IMR-90 (cell line): ENCODE results near the gene CDH22. TPM values are rescaled to one million over a fixed set of nuclear protein-coding genes. Genes with fewer than 3 reads are reported as not detected.

ENCODE experiments used
- ATAC-seq: fragments of 200-7000 bp; cut with Tn5 transposase; 2 replicates; pipeline ENCODE4 v1.9.1; 2020; ENCODE audit warnings: low read depth, mild to moderate bottlenecking, moderate library complexity
- BruUV-seq: library from RNA; stranded (reverse); fragments of 400-500 nt; replicated peaks from 2 replicates; lab custom pipeline; 2021; lab: Mats Ljungman, UMichigan
- CTCF ChIA-PET: fragments of 300-600 bp; formaldehyde crosslinking; extraction: SDS; loops from one replicate; lab custom pipeline; 2021; ENCODE audit warnings: antibody characterized with exemption; lab: Yijun Ruan, JAX
- POLR2A ChIA-PET: fragments of 300-600 bp; sonication (Branson Sonifier 250); formaldehyde crosslinking; loops from one replicate; lab custom pipeline; 2022; ENCODE audit warnings: antibody characterized with exemption; ENCODE audit not compliant: unreplicated experiment; lab: Charles Lee
- DNase-seq: peaks from one replicate; pipeline ENCODE4 v3.0.0; 2013
- H2AFZ ChIP-seq: replicated peaks from 2 replicates; pipeline ENCODE3; 2013; ENCODE audit warnings: low read length, mild to moderate bottlenecking; ENCODE audit not compliant: poor library complexity
- H2AK5ac ChIP-seq: 2 replicates; pipeline ENCODE4 v1.6.1; 2013; ENCODE audit warnings: low read depth, low read length, inconsistent platforms
- H2AK9ac ChIP-seq: replicated peaks from 2 replicates; pipeline ENCODE3; 2013; ENCODE audit warnings: mild to moderate bottlenecking, low read depth, low read length, moderate library complexity; ENCODE audit not compliant: poor library complexity
- H2BK120ac ChIP-seq: 2 replicates; pipeline ENCODE4 v1.6.1; 2013; ENCODE audit warnings: low read depth, low read length, inconsistent platforms
- H2BK15ac ChIP-seq: 3 replicates; pipeline ENCODE4 v1.6.1; 2013; ENCODE audit warnings: low read depth, low read length, inconsistent platforms
- H2BK20ac ChIP-seq: 2 replicates; pipeline ENCODE4 v1.6.1; 2013; ENCODE audit warnings: low read depth, mild to moderate bottlenecking, inconsistent platforms, low read length, moderate library complexity
- H2BK5ac ChIP-seq: 2 replicates; pipeline ENCODE4 v1.6.1; 2013; ENCODE audit warnings: mild to moderate bottlenecking, low read depth, low read length, inconsistent platforms; ENCODE audit not compliant: poor library complexity, severe bottlenecking
- H3K14ac ChIP-seq: replicated peaks from 2 replicates; pipeline ENCODE4 v1.6.1; 2013; ENCODE audit warnings: low read depth, low read length, inconsistent platforms
- H3K18ac ChIP-seq: 2 replicates; pipeline ENCODE4 v1.6.1; 2013; ENCODE audit warnings: low read depth, low read length, control low read depth
- H3K23ac ChIP-seq: 2 replicates; pipeline ENCODE4 v1.6.1; 2013; ENCODE audit warnings: low read depth, low read length, inconsistent platforms
- H3K27ac ChIP-seq: 2 replicates; pipeline ENCODE4 v1.5.1; 2013; ENCODE audit warnings: mild to moderate bottlenecking, control low read depth, low read length; ENCODE audit not compliant: insufficient read depth
- H3K27me3 ChIP-seq: 2 replicates; pipeline ENCODE4 v1.6.1; 2013; ENCODE audit warnings: low read length; ENCODE audit not compliant: control insufficient read depth, insufficient read depth
- H3K36me3 ChIP-seq: 2 replicates; pipeline ENCODE4 v1.6.1; 2013; ENCODE audit warnings: low read length, mixed read lengths; ENCODE audit not compliant: control insufficient read depth, insufficient read depth
- H3K4ac ChIP-seq: 2 replicates; pipeline ENCODE4 v1.6.1; 2013; ENCODE audit warnings: low read depth, low read length, inconsistent platforms
- H3K4me1 ChIP-seq: 2 replicates; pipeline ENCODE4 v1.6.1; 2013; ENCODE audit warnings: low read length, mixed read lengths; ENCODE audit not compliant: control insufficient read depth, insufficient read depth
- H3K4me2 ChIP-seq: 2 replicates; pipeline ENCODE4 v1.6.1; 2013; ENCODE audit warnings: low read depth, mild to moderate bottlenecking, control low read depth, low read length, moderate library complexity
- H3K4me3 ChIP-seq: 2 replicates; pipeline ENCODE4 v1.5.1; 2013; ENCODE audit warnings: low read depth, mild to moderate bottlenecking, control low read depth, low read length, moderate library complexity; ENCODE audit not compliant: insufficient read depth
- H3K56ac ChIP-seq: 2 replicates; pipeline ENCODE4 v1.6.1; 2013; ENCODE audit warnings: low read length, inconsistent platforms; ENCODE audit not compliant: insufficient read depth; ENCODE audit errors: extremely low read depth
- H3K79me1 ChIP-seq, 2 experiments: 2 replicates each; pipeline ENCODE4 v1.6.1; 2013; ENCODE audit warnings: low read length in 2 of 2, inconsistent platforms in 1 of 2, low read depth in 1 of 2
- H3K9ac ChIP-seq: 2 replicates; pipeline ENCODE4 v1.6.1; 2013; ENCODE audit warnings: low read depth, low read length, control low read depth
- H3K9me1 ChIP-seq: 2 replicates; pipeline ENCODE4 v1.6.1; 2013; ENCODE audit warnings: low read length, inconsistent platforms; ENCODE audit not compliant: insufficient read depth
- H3K9me3 ChIP-seq: 2 replicates; pipeline ENCODE4 v1.6.1; 2013; ENCODE audit warnings: low read length; ENCODE audit not compliant: control insufficient read depth, insufficient read depth
- H4K20me1 ChIP-seq: 2 replicates; pipeline ENCODE4 v1.6.1; 2013; ENCODE audit warnings: low read length, inconsistent platforms; ENCODE audit not compliant: insufficient read depth
- H4K5ac ChIP-seq: 2 replicates; pipeline ENCODE4 v1.6.1; 2013; ENCODE audit warnings: mild to moderate bottlenecking, low read depth, low read length, control low read depth
- H4K8ac ChIP-seq, 2 experiments: 2 replicates each; pipeline ENCODE4 v1.6.1; 2013; ENCODE audit warnings: low read depth in 2 of 2, low read length in 2 of 2, control low read depth in 1 of 2, inconsistent platforms in 1 of 2
- H4K91ac ChIP-seq: 2 replicates; pipeline ENCODE4 v1.6.1; 2013; ENCODE audit warnings: low read depth, low read length, inconsistent platforms; ENCODE audit not compliant: insufficient read depth
- CHD1 ChIP-seq: IDR thresholded peaks from 2 replicates; pipeline ENCODE4 v1.6.1; 2012; ENCODE audit warnings: low read depth, low read length, improper control_type of control experiment
- WGBS, 2 experiments: methylation state at CpG; one replicate each; pipeline versions ENCODE4 v1.1.5 to v1.1.7; 2013; ENCODE audit warnings: missing lambda C conversion rate in 2 of 2; ENCODE audit not compliant: insufficient read length in 1 of 2; ENCODE audit errors: extremely low coverage in 2 of 2; 5-methylcytosine and 5-hydroxymethylcytosine counted together
- dilution Hi-C: fragments of 300-500 bp; cut with HindIII; formaldehyde crosslinking; loops from one replicate; pipeline ENCODE4 v1.14.3; 2018; ENCODE audit warnings: low sequenced_read_pairs; ENCODE audit not compliant: unreplicated experiment
- in situ Hi-C: fragments of 300-500 bp; cut with MboI; formaldehyde crosslinking; loops from 3 replicates; pipeline ENCODE4 v1.14.3; 2019; ENCODE audit warnings: low sequenced_read_pairs, inconsistent platforms, mixed read lengths
- intact Hi-C: fragments of 100-400 bp; cut with micrococcal nuclease; formaldehyde crosslinking; loops from 2 replicates; pipeline ENCODE4 v1.10.0; 2022
- polyA plus RNA-seq, 3 experiments: library from polyadenylated mRNA; depleted of rRNA; stranded (reverse); fragments of >200 nt; gene quantifications; 2 replicates each; pipeline ENCODE4 v1.2.3, GENCODE V29; 2012; ENCODE audit warnings: low replicate concordance in 1 of 3
- total RNA-seq: library from RNA; depleted of rRNA; stranded (reverse); fragments of >200 nt; gene quantifications from 2 replicates; pipeline ENCODE4 v1.2.3, GENCODE V29; 2012
- TF ChIP-seq, protein P1 (sequence below): fragments of 150-350 bp; IDR thresholded peaks from 2 replicates; pipeline ENCODE4 v1.6.1; 2016; ENCODE audit warnings: low read depth, mild to moderate bottlenecking, low read length, moderate library complexity, borderline replicate concordance

The CDH22 gene
- total and polyA plus RNA-seq, 2 of the 4 experiments (the other 2 are of a cell fraction), result not detected

DNA sequence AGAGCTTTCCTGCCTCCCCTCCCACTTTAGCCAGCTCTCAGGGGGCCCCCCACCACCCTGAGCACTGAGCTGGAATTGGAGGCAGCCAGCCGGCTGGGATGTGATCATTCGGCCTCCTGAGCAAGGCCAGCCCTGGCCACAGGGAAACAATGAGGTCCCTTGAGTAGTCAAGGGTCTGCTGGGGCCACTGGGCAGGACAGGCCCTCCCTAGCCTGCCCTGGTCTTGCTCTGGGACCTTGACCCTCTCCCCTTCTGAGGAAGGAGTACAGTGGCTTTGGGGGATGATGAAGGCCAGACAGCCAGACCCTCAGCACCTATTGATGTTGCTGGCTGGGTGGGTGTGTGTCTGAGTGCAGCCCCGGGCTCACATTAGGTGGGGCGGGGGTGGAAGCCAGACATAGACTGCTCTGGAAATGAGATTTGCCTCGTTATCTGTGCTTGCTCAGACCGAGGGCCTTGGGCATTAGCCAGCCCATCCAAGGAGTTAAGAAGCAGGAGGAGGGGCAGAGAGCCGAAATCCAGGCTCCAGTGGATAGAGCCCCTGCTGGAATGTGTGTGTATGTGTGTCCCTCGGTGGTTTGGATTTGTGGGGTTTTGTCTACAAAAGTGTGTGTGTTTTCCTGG is 168.9 kb downstream of the CDH22 start:
- intact Hi-C loops (no loop called here), dilution Hi-C loops (no loop called here), in situ Hi-C loops (no loop called here)
- Histone ChIP-seq H3K36me3 (no peaks in the 10 kb centered on the region), H3K4me3 (no peak overlapping the region), H2AFZ (no peak overlapping the region), H3K9ac (no peak overlapping the region), H3K18ac (no peak overlapping the region), H4K8ac (no peak overlapping the region), H3K27me3 (peaks cover 48% of the 10 kb centered on the region), H3K4me1 (no peaks in the 10 kb centered on the region), H4K5ac (no peak overlapping the region), H3K9me1 (no peaks in the 10 kb centered on the region), H2BK20ac (no peak overlapping the region), H3K56ac (no peak overlapping the region), H3K4ac (no peak overlapping the region), H3K14ac (no peak overlapping the region), H2BK120ac (no peak overlapping the region), H2BK5ac (no peak overlapping the region), H3K9me3 (no peaks in the 10 kb centered on the region), H3K79me1 (no peaks in the 10 kb centered on the region), H3K27ac (no peak overlapping the region), H4K91ac (no peak overlapping the region), H3K23ac (no peak overlapping the region), H3K4me2 (no peak overlapping the region), H2AK9ac (no peak overlapping the region), H4K20me1 (no peaks in the 10 kb centered on the region), H2BK15ac (no peak overlapping the region), H2AK5ac (no peak overlapping the region)
- ChIA-PET POLR2A (no interaction called here), CTCF (no interaction called here)
- 40% methylated on average over 1 of the region's 8 CpGs; no CpG with 5 or more reads in 1 of the 2 experiments for WGBS, 2 experiments
- ATAC-seq (no peak), DNase-seq (no peak)
- no TSS peak for BruUV-seq
- TF ChIP-seq CHD1, result no peak
- TF ChIP-seq, protein P1, sequence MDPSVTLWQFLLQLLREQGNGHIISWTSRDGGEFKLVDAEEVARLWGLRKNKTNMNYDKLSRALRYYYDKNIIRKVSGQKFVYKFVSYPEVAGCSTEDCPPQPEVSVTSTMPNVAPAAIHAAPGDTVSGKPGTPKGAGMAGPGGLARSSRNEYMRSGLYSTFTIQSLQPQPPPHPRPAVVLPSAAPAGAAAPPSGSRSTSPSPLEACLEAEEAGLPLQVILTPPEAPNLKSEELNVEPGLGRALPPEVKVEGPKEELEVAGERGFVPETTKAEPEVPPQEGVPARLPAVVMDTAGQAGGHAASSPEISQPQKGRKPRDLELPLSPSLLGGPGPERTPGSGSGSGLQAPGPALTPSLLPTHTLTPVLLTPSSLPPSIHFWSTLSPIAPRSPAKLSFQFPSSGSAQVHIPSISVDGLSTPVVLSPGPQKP, result no peak
